A204.1 (cell line): Measurements from ENCODE around the gene PPIL1.
"Not testable (repeated sequence)": the region's sequence is repeated elsewhere in the genome, so short reads cannot be mapped to it uniquely, and the experiment has no call there.

Experiments used
- FAIRE-seq: peaks from 2 replicates; lab custom pipeline; 2012; peaks lifted over from hg19 to GRCh38; lab: Jason Lieb, UNC

Gene PPIL1

DNA sequence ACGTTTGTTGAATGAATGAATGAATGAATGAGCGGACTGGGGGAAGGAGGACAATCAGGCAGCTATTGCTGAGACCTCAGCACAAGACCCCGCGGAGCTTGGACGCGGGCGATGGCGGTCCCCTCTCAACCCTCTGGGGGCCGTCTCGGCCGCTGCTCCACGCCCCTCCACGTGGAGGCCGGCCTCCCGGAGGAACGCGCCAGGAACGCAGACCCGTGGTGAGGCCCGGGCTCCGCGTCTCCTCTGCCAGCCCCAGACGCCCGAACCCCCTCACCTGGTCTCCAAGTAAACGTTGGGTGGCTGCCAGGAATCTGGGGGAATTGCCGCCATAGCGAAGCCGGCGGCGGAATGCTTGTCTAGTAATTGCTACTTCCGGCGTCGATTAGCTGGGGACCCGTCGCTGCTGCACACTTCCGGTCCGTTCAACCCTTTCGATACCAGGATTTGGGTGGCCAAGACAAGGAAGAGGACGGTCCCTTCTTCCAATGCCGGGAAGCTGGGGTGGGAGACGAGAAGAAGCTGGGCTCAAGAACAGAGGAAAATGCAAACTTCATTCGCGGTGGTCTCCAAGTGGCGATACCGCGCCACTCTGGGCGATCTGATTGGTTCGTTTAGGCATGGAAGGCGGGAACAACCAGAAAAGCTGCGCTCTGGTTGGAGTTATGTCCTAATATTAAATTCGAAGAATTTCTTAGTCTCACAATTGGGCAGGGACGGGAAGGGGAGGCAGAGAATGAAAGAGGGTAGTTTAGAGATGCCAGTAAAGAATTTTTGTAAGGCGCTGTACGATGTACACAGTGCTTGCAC is at the start of gene PPIL1:
TSS of gene PPIL1 (minus strand) at position 361 of the 807 bp plus-strand sequence. CDS start at position 330, 31 bp downstream.
- FAIRE-seq, result peak; percentile 96

- no peak for FAIRE-seq
These were observed 49.5 kb upstream of the PPIL1 start for GRCh38 chr6:36924131-36924530.

- FAIRE-seq, result no peak
These were observed 45.9 kb upstream of the PPIL1 start for GRCh38 chr6:36920546-36920945.

GRCh38 chr6:36920049-36920448 is 45.4 kb upstream of the PPIL1 start:
- FAIRE-seq, result no peak

DNA sequence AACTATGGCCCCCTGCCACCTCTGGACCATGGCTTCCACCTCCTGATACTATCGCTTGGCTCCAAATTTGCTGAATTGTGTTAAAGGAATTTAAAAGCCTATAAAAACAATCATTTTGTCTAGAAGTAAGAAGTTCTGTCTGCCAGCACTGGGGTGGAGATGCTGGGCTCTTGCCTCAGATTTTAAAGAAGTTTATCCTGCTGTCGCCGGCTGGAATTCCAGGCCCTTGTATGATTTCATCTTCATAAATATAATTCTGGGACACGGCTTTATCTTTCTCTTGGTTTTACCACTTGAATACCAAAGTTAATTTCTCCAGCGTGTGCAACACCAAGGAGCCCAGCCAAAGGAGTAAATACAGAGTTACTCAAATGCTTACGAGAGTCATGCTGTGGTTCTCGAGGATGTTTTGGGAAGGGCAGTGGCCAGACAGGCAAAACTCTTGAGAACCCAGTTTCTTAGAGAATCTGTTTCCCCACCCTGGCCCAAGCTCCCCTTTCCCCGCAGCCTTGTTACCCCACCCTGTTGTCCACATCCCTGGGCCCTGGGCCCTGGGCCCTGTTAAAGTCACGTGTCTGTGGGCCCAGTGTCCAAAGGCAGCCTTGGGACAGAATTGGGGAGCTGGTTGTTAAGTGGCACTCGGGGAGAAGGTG is 43.1 kb upstream of the PPIL1 start:
- no peak for FAIRE-seq

DNA sequence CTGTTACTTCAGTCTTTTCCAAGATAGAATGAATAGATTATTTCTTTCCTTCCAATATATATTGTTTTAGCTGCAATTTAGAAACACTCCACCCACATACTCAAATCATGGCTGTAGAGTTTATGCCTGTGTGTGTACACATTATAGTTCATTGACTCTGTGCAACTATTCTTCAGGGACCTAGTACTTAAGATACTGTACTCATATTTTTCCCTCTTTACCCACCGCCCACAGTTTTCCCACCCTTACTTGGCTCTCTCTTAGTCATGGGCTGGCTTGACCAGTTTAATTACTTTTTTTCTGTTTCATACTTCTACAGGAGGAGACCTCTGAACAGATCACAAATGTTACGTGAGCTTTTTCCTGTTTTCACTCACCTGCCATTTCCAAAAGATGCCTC is 41.5 kb upstream of the PPIL1 start:
- FAIRE-seq, result no peak

- no peak for FAIRE-seq
These were observed 41.0 kb upstream of the PPIL1 start for GRCh38 chr6:36915599-36915998.

GRCh38 chr6:36914227-36914794 is 39.7 kb upstream of the PPIL1 start:
- no peak for FAIRE-seq

GRCh38 chr6:36913082-36913481 is 38.5 kb upstream of the PPIL1 start:
- no peak for FAIRE-seq

GRCh38 chr6:36912586-36912985 is 38.0 kb upstream of the PPIL1 start:
- no peak for FAIRE-seq

- FAIRE-seq, result no peak
These were observed 37.4 kb upstream of the PPIL1 start for GRCh38 chr6:36912030-36912454.

DNA sequence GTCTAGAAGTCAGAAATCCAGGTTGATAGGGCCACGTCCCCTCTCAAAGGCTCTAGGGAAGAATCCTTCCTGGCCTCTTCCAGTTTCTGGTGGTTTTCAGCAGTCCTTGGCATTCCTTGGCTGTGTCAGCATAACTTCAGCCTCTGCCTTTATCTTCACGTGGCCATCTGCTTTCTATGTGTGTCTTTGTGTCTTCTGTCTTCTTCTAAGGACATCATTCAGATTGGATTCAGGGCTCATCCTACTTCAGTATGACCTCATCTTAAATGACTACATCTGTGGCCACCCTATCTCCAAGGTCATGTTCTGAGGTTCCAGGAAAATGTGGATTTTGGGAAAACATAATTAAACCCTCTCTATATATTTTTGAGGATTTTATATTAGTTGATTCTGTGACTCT is 34.1 kb upstream of the PPIL1 start:
- no peak for FAIRE-seq

GRCh38 chr6:36907781-36908180 is 33.2 kb upstream of the PPIL1 start:
- FAIRE-seq, result no peak

DNA sequence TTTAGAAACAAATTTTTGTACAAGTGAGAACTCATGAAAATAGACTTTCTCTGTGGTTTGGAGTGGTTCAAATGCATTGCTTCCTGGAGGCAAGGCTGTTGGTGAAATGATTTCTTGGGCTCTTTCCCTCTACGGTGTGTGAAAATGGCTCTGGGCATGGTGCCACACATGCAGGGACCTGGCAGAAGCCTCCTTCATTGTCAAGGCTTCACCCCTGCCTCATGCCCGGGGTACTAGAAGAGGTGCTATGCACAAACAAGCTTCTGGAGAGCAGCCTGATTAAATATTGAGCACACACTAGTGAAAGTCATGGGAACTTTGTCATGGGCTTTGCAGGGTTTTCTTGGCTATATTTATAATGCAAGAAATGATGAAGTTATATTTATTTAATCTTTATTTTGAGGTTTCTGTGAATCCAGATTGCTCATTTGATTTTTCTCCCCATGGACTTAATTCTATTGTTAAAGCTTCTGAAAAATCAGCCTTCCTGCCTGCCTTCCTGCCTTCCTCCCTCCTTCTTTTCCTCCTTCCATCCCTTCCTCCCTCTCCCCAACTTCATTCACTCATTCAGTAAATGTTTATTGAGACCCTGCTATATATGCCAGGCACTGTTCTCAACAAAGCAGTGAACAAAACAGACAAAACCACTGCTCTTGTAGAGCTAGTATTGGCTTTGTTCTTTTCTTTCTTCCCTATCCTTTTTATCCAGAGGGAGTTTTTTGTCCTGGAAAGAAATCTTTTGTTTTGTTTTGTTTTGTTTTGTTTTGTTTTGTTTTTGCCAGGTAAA is 32.1 kb upstream of the PPIL1 start:
- no peak for FAIRE-seq

GRCh38 chr6:36904851-36905393 is 30.3 kb upstream of the PPIL1 start:
- no peak for FAIRE-seq

DNA sequence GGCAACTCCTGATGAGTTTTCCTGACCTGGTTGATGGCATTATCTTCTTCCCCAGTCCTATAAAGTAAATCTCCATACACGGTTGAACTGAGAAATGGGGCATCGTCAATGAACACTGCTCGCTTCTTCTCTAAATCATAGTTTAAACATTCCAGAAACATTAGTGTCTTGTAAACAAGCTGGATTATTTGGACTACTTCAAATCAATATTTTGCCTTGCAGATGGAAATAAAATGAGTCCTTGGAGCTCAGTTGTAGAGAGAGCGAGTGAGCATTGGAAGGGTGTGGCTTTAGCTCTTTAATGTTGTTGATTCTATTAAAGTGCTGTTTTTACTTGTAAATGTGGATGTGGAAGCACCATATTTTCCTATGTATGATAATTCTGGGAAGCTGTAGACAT is 29.5 kb upstream of the PPIL1 start:
- FAIRE-seq, result no peak

GRCh38 chr6:36897609-36898008 is 23.0 kb upstream of the PPIL1 start:
- FAIRE-seq, result no peak

DNA sequence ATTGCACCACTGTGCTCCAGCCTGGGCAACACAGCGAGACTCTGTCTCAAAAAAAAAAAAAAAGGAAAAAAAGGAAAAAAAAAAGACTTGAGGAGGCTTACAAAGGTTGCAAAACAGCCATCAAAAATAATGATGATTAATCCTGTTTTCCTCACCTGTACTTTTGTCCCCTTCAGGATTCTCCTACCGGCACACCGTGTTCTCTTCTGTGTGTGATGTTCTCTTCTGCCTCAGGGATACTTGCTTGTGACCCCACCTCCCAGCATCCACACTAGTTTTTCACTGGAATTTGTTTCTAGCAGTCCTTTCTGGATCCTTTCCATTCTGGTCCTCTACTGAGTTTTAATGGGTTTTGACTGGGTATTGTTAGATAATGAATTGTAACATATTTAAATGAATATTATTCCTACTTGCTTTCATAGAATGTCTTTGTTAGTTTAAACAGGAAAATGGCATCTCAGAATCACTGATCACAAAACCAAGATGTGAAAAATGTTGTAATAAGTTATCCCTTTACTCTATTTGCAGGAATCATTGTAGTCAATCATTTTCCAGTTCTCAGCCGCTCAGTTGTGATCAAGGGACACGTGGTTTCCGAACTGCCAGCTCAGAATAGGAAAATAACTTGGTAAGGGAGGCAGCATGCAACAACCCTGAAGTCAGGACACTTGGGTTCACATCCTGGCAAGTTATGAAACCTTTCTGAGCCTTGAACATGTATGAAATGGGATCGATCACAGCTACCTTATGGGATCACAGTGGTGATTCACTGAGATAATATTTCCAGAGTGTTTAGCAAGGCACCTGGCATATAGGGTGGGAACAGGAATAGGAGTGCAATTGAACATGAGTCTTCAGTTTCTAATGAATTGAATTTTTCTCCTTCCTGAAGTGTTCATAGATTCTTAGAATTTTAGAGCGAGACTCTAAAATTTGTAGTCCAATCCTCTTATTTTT is 19.7 kb upstream of the PPIL1 start:
- FAIRE-seq, result no peak

- not testable (repeated sequence) for FAIRE-seq
These were observed 16.6 kb upstream of the PPIL1 start for GRCh38 chr6:36891153-36891552.

DNA sequence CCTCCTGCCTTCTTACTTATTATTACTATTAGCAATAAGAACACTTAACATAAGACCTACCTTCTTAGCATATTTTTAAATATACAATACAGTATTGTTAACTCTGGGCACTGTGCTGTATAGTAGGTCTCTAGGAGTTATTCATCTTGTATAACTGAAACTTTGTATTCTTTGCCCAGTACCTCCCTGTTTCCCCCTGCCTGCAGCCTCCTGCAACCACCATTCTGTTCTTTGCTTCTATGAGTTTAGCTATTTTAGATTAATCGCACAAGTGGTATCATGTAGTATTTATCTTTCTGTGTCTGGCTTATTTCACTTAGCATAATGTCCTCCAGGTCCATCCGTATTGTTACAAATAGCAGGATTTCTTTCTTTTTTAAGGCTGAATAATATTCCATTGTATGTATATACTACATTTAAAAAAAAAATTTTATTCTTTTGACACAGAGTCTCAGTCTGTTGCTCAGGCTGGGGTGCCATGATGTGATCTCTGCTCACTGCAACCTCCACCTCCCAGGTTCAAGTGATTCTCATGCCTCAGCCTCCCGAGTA is 15.6 kb upstream of the PPIL1 start:
- FAIRE-seq, result no peak
